ENCODE measurements around the gene NDUFS7.
"Not testable (repeated sequence)": the region's sequence is repeated elsewhere in the genome, so short reads cannot be mapped to it uniquely, and the experiment has no call there.

Gene NDUFS7

DNA sequence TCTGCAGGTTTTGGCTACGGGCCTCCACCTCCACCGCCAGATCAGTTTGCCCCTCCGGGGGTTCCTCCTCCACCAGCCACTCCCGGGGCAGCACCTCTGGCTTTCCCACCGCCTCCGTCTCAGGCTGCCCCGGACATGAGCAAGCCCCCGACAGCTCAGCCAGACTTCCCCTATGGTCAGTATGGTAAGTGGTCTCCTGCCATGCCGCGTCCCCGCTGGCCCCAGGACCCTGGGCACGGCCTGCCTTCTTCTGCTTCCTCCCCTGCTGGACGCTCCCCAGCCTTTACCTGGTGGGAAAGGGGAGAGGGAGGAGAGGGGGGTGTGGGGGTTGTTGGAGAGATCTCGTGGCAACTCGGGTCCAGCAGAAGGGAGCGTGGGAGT lies 48.8 kb downstream of the NDUFS7 start:
- no peak for DNase-seq (ENCODE audit: low read depth in 3 of 3)

DNA sequence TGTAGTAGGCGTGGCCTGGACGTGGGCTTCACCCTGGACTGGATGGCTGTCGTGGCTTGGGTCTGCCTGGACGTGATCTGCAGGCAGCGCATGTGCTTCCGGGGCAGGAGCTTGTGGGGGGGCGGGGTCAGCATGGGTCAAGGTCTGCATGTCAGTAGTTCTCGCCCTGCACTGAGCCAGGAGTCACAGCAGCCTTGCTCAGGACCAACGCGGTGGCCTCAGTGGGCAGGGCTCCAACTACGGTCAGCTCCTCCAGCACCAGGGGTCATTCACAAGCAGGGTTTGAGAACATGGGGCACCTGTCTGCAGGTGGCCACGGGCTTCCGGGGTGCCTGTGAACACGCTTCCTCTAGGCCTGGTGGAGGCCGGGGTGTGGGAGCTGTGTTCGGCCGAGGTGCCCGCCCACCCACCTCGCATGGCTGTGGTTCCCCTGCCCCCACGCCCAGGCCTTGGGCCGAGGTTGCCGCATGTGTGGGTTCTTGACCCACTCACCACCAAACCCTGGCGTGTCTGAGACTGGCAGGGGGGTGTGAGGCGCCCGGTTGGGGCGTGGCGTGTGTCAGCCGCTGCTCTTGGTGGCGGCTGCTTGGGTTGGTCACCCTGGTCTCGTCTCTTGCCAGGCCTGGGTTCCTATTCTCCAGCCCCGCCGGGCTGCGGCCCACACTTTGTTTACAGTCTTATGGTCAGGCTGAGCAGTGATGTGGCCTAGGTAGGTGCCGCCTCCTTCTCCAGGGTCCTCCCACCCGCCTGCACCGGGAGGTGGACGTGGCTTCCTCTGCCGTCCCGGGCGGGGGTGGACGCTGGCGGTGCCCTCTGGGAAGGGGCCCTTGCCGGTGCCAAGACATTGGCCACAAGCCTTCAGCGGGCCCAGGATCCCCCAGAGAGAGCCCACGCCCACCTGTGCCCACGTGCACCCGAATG lies 49.7 kb downstream of the NDUFS7 start:
- DNase-seq (ENCODE audit: low read depth in 3 of 3) = no peak

DNA sequence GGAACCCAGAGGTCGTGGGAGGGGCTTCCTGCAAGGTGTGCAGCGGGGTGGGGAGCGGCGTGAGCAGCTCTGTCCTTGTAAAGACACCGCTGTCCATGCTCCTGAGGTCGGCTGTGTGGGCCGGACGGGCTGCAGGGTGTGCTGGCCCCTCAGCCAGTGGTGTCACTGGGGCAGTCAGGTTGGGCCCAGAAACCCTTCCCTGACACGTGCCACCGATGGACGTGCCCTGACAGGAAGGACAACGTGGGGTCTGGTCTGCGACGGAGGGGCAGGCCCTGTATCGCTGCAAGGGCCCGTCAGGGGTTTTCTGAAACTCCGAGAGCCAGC lies 50.3 kb downstream of the NDUFS7 start:
- no peak for DNase-seq (ENCODE audit: low read depth in 3 of 3)

DNA sequence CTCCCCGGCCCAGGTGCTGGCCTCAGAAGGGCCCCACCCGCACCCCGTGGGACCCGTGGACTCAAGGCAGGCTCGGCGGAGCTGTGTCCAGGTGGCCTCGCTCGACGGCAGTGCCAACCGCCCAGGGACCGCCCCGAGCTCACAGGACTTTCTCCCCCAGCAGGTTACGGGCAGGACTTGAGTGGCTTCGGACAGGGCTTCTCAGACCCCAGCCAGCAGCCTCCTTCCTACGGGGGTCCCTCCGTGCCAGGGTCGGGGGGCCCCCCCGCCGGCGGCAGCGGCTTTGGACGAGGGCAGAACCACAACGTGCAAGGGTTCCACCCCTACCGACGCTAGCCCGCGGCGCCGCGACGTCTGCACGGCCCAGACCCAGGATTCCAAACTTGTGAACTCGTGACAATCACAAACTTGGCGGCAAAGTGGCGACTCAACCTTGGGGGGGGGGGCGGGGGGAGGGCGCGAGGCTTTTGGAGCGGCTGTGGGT lies 50.9 kb downstream of the NDUFS7 start:
- DNase-seq (ENCODE audit: low read depth in 3 of 3) = no peak

DNA sequence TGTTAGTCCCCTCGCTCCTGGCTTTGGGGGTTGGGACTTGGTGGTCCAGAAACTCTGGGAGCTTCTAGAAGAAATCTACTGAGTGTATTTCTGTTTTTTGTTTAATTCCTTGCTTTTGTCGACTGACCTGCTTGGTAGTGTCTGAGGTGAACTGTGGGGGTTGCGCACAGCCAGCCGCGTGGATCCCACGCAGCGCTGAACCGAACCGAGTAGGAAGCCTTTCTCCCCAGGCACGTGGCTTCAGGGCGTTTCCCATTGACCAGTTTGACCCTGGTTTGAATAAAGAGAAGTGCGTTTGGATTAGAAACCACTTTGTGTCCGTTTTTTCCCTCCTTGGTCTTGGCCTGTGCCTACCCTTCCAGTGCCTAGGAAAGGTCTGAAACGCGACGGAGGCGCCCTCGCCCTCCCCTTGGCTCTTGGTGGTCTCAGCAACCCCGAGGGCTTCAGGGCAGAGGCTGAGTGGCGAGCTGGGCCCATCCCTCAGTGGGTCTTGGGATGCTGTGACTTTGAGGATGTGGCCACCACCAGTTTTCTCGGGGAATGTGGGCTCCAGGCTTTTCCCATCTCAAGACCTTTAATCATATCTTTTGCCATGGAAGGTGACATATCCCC lies 51.8 kb downstream of the NDUFS7 start:
- no peak for DNase-seq (ENCODE audit: low read depth in 3 of 3)

DNA sequence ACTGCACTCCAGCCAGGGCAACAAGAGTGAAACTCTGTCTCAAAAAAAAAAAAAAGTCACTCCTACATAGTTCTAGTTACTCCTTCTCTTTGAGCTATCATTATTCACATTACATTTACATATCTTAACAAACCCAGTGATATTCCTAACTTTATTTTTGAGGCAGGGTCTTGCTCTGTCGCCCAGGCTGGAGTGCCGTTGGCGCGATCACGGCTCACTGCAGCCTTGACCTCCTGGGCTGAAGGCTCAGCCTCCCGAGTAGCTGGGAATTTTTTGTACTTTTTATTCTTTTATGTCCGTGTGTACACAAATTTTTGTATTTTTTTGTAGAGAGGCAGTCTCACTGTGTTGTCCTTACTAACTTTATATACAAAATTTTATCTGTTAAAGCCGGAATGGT lies 53.9 kb downstream of the NDUFS7 start:
- no peak for DNase-seq (ENCODE audit: low read depth in 3 of 3)

DNA sequence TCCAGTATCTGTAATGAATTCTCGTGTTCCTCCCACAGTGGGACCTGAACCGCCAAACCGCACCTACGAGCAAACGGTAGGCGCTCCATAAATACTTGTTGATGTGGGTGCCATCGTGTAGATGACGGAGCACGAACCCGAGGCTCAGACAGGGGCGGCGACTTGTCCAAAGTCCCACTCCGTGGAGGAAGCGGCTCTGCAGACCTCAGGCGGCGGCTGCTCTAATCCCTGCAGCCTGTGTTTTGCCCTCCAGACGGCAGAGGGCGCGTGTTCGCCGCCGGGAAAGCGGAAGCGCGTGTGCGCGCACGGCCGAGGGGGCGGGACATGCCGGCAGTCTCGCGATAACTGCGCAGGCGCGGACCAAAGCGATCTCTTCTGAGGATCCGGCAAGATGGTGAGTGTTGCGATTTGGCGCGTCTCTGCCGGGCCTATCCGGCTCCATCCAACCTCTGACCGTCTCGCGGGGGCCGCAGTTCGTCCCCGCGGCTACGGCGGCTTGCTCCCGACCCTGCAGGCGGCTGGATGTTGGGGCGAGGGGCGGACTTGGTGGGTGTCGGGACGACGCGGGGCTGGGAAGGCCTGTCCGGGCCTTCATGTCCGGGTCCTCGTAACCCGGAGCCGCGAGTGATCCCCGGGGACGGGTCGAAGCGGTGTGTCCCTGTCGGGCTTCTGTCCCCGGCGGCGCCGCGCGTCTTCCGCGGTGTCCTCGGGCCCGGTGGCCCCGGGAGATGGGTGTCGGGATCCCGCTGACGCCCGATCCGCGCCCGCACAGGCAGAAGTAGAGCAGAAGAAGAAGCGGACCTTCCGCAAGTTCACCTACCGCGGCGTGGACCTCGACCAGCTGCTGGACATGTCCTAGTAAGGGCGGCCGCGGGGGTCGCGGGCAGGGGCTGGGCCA lies 54.6 kb downstream of the NDUFS7 start, which contains the start of gene RPS15:
Gene RPS15 (plus strand): TSS at position 362 of the 898 bp plus-strand sequence. CDS start 30 bp downstream, at position 392.
- peak; percentile 89 to 92 (median 89) for DNase-seq (ENCODE audit: low read depth in 3 of 3)

DNA sequence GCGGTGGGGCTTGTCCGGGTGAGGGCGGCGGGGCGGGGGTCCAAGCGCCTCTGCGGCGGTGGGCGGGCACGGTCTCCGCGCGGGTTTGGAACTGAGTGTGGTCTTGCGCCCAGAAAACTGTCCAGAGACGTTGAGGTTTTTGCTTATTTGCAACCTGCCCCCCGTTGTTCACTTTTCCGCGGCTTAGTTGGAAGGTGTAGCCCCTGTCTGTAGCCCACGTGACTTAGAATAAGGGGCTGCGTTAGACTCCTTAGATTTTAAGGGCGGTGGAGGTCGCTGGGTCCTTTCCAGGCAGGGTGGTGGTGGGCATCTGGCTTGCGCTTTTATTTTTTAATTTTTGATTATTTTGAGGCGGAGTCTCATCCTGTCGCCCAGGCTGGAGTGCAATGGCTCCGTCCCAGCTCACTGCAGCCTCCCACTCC lies 55.2 kb downstream of the NDUFS7 start:
- no peak for DNase-seq (ENCODE audit: low read depth in 3 of 3)

DNA sequence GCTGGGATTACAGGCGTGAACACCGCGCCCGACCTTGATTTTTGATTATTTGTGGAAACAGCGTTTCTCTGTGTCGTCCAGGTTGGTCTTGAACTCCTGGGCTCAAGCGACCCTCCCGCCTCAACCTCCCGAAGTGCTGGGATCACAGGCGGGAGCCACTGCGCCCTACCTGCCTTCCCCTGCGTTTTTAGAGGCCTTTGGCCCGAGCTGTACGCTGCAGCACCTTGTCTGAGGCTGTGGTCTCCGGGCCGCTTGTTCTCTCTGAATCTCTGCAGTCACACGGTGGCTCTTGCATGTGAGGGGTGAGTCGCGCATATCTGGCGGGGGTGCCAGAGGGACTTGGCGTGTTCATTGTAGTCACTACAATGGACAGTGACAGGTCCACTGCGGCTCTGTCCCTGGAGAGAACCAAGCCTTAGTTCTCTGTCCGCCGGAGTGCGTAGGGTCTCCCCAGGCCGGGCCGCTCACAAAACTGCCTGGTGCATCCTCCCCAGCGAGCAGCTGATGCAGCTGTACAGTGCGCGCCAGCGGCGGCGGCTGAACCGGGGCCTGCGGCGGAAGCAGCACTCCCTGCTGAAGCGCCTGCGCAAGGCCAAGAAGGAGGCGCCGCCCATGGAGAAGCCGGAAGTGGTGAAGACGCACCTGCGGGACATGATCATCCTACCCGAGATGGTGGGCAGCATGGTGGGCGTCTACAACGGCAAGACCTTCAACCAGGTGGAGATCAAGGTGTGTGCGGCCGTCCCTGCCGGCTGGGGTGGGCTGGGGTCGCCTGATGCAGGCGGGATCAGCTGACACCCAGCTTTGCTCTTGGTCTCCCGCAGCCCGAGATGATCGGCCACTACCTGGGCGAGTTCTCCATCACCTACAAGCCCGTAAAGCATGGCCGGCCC lies 56.1 kb downstream of the NDUFS7 start:
- not testable (repeated sequence) for DNase-seq (ENCODE audit: low read depth in 3 of 3)

DNA sequence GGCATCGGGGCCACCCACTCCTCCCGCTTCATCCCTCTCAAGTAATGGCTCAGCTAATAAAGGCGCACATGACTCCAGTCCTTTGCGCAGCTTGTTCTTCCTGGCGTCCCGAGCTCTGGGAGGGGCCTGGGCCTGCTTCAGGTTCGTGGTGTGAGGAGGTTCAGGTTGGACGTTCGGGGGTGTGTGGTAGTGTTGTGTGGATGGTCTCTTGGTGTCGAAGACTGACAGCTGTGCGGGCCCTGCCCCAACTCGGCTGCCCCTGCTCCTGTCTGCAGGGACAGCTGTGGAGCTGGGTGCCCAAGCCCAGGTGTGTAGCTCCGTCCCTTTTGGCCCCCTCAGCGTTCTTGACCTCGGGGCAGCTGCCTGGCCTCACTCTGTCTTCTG lies 56.7 kb downstream of the NDUFS7 start:
- DNase-seq (ENCODE audit: low read depth in 3 of 3) = no peak

DNA sequence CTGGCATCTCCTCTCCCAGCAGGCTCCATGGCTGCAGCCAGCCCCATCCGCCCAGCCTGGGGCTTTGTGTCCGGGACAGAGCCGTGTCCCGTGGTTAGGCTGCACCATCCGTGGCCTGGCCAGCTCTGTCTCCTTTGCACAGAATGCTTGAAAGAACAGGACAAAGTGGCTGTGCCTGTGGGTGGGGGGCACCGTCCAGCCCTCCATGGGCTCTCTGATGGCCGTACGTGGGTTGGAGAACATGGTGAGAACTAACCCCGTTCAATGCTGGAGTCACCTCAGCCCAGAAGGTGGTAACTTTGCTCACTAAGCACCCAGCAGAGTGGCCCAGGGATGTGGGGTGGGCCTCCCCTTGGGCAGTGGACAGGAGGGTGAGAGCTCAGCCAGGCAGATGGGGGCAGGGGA lies 57.3 kb downstream of the NDUFS7 start:
- no peak for DNase-seq (ENCODE audit: low read depth in 3 of 3)

DNA sequence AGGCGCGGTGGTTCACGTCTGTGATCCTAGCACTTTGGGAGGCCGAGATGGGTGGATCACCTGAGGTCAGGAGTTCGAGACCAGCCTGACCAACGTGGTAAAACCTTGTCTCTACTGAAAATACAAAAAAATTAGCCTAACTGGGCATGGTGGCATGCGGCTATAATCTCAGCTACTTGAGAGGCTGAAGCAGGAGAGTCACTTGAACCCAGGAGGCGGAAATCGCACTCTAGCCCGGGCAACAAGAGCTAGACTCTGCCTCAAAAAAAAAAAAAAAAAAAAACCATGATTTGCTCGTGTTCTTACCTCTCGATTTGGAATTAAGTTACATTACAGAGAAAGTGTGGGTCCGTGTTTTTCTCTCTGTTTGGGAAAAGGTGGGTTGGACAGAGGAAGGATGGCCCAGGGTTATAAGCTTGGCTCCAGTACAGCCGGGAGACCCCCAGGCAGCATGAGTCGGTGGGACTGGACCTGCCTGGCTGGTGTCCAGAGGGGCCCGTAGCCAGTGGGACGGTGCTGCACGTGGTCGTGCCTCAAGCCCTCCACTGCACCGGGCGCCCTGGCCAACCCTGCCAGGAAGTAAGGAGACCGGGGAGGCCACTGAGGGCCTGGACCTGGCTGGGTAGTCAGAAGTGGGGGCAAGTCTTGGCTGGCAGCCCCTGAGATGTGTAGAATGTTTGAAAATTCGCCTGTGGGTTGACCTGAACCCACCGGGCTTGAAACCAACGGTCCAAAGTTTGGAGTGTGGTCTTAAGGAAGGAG lies 58.2 kb downstream of the NDUFS7 start:
- no peak for DNase-seq (ENCODE audit: low read depth in 3 of 3)

Measured in stimulated activated CD4-positive, alpha-beta T cell treated with anti-CD3 and anti-CD28 coated beads, TNF-alpha, amount 100 ng/mL, for 24 hours (primary cell).